Osteocyte (in vitro differentiated cells): ENCODE measurements around the gene P2RX5. TPM values are rescaled to one million over a fixed set of nuclear protein-coding genes. Genes with fewer than 3 reads are reported as not detected.

Source experiments
- DNase-seq: peaks from one replicate; pipeline ENCODE4 v3.0.0; 2021; ENCODE audit warnings: mixed read lengths; ENCODE audit not compliant: unreplicated experiment; ENCODE audit errors: extremely low spot score
- H3K27ac Mint-ChIP-seq: one replicate; pipeline ENCODE4 v1.8.0; 2021; ENCODE audit warnings: mild to moderate bottlenecking, mixed read lengths; ENCODE audit not compliant: unreplicated experiment
- H3K27me3 Mint-ChIP-seq: one replicate; pipeline ENCODE4 v1.8.0; 2021; ENCODE audit warnings: mixed read lengths; ENCODE audit not compliant: unreplicated experiment
- H3K36me3 Mint-ChIP-seq: one replicate; pipeline ENCODE4 v1.8.0; 2021; ENCODE audit warnings: mixed read lengths; ENCODE audit not compliant: unreplicated experiment
- H3K4me1 Mint-ChIP-seq: one replicate; pipeline ENCODE4 v1.8.0; 2021; ENCODE audit warnings: mixed read lengths; ENCODE audit not compliant: unreplicated experiment
- H3K4me3 Mint-ChIP-seq: one replicate; pipeline ENCODE4 v1.8.0; 2021; ENCODE audit warnings: mild to moderate bottlenecking, moderate library complexity, mixed read lengths; ENCODE audit not compliant: unreplicated experiment
- H3K9me3 Mint-ChIP-seq: one replicate; pipeline ENCODE4 v1.8.0; 2021; ENCODE audit warnings: mixed read lengths; ENCODE audit not compliant: unreplicated experiment
- CTCF ChIP-seq: fragments of 200-600 bp; sonication (generic); IDR thresholded peaks from 2 replicates; pipeline ENCODE4 v1.5.0; 2021; ENCODE audit warnings: antibody characterized with exemption, mild to moderate bottlenecking, moderate library complexity
- total RNA-seq: library from RNA; stranded (reverse); gene quantifications from 2 replicates; pipeline ENCODE4 v1.2.1, GENCODE V29; 2021

P2RX5 gene
- total RNA-seq, 1 donor from 2014 or later, result 0.43 TPM

- no peak for TF ChIP-seq CTCF
- Mint-ChIP-seq H3K4me1 (peaks cover 21% of the 10 kb centered on the region), H3K9me3 (no peaks in the 10 kb centered on the region), H3K27me3 (no peaks in the 10 kb centered on the region), H3K27ac (peak overlapping the region; percentile 93), H3K36me3 (no peaks in the 10 kb centered on the region), H3K4me3 (peak overlapping the region; percentile 90)
- DNase-seq, result no peak
Measured at GRCh38 chr17:3723188-3723555, 27.2 kb upstream of the P2RX5 start.

GRCh38 chr17:3722716-3723115 is 26.8 kb upstream of the P2RX5 start:
- Mint-ChIP-seq H3K9me3 (no peaks in the 10 kb centered on the region), H3K27me3 (no peaks in the 10 kb centered on the region), H3K27ac (peak overlapping the region; percentile 93), H3K36me3 (no peaks in the 10 kb centered on the region), H3K4me3 (peak overlapping the region; percentile 90), H3K4me1 (peaks cover 21% of the 10 kb centered on the region)
- DNase-seq, result no peak
- no peak for TF ChIP-seq CTCF

DNA sequence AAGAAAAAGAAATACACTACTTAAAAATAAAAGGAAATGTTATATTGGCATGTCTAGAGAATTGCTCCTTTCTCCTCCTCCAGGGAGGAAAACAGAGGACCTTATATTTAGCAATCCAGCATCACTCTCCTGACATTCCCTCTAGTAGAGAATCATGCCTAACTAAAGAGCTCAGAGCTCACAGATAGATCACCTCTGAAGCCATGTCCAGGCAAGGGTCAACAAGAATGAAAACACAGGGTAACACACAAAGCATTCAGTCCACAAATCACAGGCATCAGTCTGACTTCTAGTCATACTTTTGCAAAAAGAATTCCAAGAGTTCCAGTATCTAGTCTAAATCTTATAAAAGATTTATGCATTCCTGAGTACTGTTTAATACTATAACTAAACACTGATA is 23.3 kb upstream of the P2RX5 start:
- Mint-ChIP-seq H3K4me3 (no peak overlapping the region), H3K9me3 (no peaks in the 10 kb centered on the region), H3K27ac (no peak overlapping the region), H3K4me1 (peaks cover 8% of the 10 kb centered on the region), H3K27me3 (no peaks in the 10 kb centered on the region), H3K36me3 (peaks cover 20% of the 10 kb centered on the region)
- no peak for DNase-seq
- no peak for TF ChIP-seq CTCF

- Mint-ChIP-seq H3K9me3 (no peaks in the 10 kb centered on the region), H3K4me1 (peaks cover 7% of the 10 kb centered on the region), H3K27me3 (no peaks in the 10 kb centered on the region), H3K36me3 (peaks cover 21% of the 10 kb centered on the region), H3K27ac (no peak overlapping the region), H3K4me3 (no peak overlapping the region)
- DNase-seq, result no peak
- TF ChIP-seq CTCF, result no peak
Measured at GRCh38 chr17:3718201-3718600, 22.2 kb upstream of the P2RX5 start.

DNA sequence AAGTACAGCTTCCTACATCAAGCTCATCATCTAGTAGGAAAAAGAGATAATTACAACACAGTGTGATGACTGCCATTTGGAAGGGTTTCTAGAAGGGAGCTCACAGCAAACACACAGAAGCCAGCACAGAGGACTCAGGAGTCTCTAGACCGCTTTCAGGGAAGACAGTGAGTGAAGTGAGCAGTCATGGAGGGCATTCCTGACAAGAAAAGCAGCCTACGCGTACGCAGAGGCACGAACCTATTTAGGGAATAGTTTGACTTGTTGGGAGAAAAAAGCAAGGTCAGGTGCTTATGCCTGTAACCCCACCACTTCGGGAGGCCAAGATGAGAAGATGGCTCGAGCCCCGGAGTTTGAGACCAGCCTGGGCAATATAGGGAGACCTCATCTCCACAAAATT is 19.3 kb upstream of the P2RX5 start:
- Mint-ChIP-seq H3K4me1 (no peaks in the 10 kb centered on the region), H3K4me3 (no peak overlapping the region), H3K36me3 (peaks cover 33% of the 10 kb centered on the region), H3K27ac (no peak overlapping the region), H3K9me3 (no peaks in the 10 kb centered on the region), H3K27me3 (no peaks in the 10 kb centered on the region)
- no peak for DNase-seq
- TF ChIP-seq CTCF, result no peak
